RCC 7860 (cell line): ENCODE measurements around the gene ST3GAL3.

Experiments
- DNase-seq: peaks from one replicate; pipeline ENCODE4 v3.0.0-alpha.2; 2015; ENCODE audit warnings: low spot score
- FAIRE-seq: peaks from 2 replicates; lab custom pipeline; 2012; peaks lifted over from hg19 to GRCh38; lab: Jason Lieb, UNC

Gene ST3GAL3

DNA sequence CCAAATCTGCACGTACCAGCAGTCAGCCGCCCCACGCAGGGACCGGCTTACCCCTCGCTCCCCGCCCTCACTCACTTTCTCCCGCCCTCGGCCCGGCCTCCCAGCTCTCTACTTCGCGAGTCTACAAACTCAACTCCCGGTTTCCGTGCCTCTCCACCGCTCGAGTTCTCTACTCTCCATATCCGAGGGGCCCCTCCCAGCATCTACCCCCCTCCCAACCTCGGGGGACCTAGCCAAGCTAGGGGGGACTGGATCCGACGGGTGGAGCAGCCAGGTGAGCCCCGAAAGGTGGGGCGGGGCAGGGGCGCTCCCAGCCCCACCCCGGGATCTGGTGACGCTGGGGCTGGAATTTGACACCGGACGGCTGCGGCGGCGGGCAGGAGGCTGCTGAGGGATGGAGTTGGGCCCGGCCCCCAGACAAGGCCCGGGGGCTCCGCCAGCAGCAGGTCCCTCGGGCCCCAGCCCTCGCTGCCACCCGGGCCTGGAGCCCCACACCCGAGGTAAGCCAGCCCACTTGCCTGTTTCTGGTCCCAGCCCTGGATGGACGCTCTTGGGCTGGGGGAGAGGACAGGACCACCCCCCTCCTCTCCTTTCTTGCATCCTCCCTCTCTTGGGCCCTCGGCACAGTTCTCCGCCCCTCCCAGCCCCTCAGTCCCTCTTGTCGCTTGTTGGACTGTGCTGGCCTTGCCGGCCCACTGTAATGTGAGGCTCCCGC is 226.2 kb downstream of the ST3GAL3 start, which contains the start of gene ARTN:
Gene ARTN, plus strand, starts transcription at position 416 of the 715 bp plus-strand sequence. CDS start 1,856 bp downstream, outside the sequence.
- no peak for FAIRE-seq
- DNase-seq, result no peak

DNA sequence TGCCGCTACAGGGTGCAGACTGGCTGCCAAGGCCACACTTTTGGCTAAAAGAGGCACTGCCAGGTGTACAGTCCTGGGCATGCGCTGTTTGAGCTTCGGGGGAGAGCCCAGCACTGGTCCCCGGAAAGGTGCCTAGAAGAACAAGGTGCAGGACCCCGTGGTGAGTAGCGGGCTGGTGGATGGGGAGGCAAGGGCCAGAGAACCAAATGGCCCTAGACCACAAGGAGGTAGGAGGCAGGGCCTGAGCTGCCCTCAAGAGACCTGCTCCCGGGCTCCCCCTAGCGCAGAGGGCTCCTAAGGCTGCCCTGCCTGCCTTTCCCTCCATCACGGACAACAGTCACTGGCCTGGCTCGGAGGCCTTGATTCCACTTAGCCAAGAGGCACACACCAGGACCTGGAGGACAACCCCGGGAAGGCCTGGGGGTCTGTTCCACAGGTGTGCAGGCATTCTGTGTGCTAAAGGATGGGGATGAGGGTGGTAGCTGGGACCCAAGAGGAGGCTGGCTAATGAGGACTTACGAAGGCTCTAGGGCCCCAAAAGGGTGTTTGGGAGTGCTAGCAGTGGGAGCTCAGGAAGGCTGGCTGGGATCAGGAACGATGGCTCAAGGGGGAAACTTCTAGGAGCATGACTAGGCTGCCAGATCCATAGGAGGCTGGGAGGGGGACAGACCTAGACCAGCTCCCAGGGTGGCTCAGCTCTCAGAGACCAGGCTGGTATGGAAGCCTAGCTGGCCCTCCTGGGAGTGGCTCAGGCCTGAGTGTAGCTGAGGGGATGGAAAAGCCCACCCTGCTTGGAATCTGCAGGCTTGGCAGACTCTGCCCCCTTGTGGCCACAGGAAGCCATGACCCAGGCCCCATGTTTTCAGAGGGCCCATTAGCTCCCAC is 227.0 kb downstream of the ST3GAL3 start:
- DNase-seq, result peak; percentile 59
- FAIRE-seq, result no peak

DNA sequence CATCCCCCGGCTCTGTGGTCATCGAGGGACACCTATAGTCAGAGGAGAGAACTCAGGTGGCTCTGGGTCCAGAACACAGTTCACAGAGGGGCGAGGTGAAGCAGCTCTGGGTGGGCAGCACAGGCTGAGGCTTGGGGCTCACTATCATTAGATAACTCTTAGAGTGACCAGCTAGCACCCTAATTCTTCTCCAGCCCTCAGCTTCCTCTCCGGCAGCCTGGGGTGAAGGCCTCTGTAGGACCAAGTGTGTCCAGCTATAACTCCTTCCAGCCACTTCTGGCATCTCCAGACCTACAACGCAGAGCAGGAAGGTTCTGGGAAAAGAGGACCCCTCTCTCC is 227.6 kb downstream of the ST3GAL3 start:
- FAIRE-seq (no peak), DNase-seq (no peak)

- FAIRE-seq (no peak), DNase-seq (no peak)
Observed at GRCh38 chr1:43935711-43936427, 228.5 kb downstream of the ST3GAL3 start.

GRCh38 chr1:43936431-43937151 is 229.3 kb downstream of the ST3GAL3 start:
- FAIRE-seq (no peak), DNase-seq (no peak)

DNA sequence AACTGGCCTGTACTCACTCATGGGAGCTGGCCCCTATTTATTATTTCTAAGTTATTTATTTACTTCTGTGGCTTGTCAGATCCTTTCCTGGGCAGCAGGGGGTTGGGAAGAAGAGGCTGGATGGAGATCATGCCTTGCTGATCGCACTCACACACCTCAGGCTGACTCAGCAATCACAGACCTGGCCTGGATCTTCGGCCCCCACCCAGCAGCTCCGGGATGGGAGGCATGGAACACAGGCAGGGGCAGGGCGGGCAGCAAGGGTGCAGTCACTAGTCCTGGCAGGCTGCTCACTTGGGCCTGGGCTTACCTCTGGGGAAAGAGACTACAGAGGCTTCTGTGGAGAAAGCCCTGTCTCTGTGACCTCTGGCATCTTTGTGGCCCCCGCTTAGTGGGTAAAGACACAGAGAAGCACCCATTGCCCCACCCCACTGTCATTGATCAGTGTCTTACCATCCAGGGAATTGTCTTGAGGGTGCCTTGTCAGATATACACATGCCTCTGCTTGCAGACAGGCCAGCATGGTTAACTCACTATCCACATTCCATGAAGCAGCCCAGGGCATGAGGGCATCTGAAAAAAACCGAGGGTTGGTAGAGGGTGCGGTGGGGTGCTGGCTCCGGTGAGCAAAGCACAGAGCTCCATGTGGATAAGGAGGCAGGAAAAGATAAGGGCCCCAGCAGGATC is 230.0 kb downstream of the ST3GAL3 start:
- DNase-seq (peak; percentile 85), FAIRE-seq (peak; percentile 93)

DNA sequence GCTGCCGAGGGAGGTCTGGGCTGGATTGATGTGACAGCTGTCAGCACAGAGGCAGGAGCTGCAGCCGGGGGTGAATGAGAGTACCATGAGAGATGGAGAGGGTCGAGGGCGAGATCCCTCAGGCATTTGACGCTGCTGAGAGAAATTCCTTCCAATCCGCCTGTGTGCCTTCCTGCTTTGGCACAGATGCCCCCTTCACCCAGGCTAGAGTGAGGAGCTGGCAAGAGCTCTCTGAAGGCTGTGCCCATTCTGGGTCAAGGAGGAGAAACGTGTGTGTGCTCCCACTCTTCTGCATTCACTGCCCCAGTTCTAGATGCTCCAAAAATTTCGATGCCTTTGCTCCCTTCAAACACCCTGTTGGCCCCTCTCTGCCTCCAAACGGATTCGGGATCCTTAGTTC is 231.0 kb downstream of the ST3GAL3 start:
- DNase-seq (no peak), FAIRE-seq (no peak)

- no peak for FAIRE-seq
- no peak for DNase-seq
Observed at GRCh38 chr1:43938892-43939587, 231.7 kb downstream of the ST3GAL3 start.

GRCh38 chr1:43942411-43942810 is 235.1 kb downstream of the ST3GAL3 start:
- FAIRE-seq (no peak), DNase-seq (no peak)

GRCh38 chr1:43944860-43945259 is 237.5 kb downstream of the ST3GAL3 start:
- DNase-seq (no peak), FAIRE-seq (no peak)

GRCh38 chr1:43945674-43946235 is 238.4 kb downstream of the ST3GAL3 start:
- DNase-seq (no peak), FAIRE-seq (no peak)

- DNase-seq, result peak; percentile 93
- peak; percentile 68 for FAIRE-seq
Observed at GRCh38 chr1:43946236-43947060, 239.1 kb downstream of the ST3GAL3 start, which contains the start of gene IPO13. IPO13 (plus strand) TSS chr1:43946950; CDS start chr1:43947601, 651 bp downstream.

GRCh38 chr1:43947061-43947873 is 239.9 kb downstream of the ST3GAL3 start:
- DNase-seq (no peak), FAIRE-seq (no peak)

DNA sequence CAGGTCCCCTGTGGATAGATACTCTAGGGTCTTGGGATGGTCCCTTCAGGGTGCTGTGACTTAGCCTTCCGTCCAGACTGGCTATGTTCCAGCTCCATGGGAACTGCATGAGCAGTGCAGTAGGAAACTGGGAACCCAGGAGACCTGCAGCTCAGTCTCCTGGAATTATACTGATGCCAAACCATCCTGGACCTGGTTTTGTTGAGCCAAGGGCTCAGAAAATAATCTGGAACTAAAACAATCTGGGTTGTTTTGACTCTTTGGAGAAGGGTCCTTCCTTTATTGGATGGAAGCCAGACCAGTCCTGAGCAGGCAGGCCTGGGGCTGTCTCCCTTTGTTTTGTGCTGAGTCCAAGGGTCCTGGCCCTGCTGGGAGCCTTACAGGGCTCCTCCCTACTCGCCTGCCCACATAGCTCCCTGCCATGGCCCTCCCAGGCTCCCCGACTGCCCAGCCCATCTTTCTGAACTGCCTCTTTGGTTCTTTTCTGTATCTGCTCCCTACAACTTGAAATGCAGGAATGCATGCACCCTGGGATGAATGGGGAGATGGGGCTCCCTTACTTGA is 240.6 kb downstream of the ST3GAL3 start:
- DNase-seq, result no peak
- FAIRE-seq, result no peak

DNA sequence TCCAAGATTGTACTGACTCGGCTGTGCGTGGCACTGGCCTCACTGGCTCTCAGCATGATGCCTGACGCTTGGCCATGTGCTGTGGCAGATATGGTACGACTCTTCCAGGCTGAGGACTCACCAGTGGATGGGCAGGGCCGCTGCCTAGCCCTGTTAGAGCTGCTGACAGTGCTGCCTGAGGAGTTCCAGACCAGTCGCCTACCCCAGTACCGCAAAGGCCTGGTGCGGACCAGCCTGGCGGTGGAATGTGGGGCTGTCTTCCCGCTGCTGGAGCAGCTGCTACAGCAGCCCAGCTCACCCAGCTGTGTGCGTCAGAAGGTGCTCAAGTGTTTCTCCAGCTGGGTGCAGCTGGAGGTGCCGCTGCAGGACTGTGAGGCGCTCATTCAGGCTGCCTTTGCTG is 242.3 kb downstream of the ST3GAL3 start:
- DNase-seq (no peak), FAIRE-seq (no peak)

DNA sequence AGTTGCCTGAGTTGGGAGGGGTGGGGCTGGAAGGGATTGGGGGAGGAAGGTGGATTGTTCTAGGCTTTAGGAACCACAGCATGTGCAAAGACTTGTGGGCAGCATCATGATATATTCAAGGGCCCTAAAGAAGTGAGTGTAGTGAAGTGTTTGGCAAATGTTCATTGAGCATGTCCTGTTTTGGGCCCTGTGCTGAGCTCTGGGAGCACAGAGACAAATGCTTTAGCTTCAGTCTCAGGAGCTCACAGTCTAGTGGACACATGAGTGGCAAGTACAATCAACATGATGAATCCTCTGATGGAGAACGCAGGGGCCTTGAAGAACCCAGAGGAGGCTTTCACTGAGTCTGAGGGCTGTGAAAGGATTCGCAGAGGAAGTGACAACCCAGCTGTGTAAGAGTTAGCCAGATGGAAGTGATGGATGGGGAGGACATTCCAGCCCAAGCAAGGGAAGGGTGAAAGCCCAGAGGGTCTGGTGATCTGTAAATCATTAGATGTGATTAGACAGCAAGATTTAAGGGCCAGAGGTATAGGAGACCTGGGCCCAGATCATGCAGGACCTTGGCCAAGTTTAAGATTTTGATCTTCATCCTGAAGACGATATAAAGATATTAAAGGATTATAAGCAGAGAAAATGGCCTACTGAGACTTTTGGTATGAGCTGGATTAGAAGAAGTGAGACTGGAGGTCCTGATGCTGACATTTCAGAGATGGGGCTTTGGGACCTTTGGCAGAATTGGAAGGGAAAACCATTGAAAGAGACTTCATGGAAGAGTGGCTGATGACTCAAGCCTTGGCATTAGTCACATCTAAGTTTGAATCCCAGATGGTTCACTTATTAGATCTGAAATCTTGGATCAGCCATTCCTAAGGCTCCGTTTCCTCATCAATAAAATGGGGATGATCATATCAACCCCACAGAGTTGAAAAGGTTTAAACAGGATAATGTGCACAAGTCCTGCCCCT is 244.0 kb downstream of the ST3GAL3 start:
- DNase-seq, result peak; percentile 69
- peak; percentile 94 for FAIRE-seq
